ENCODE results near the gene ATG13.
A peak's percentile ranks its signal among the peaks of the same experiment; 100 is the strongest.
"Not testable (repeated sequence)": the region's sequence is repeated elsewhere in the genome, so short reads cannot be mapped to it uniquely, and the experiment has no call there.

Gene ATG13

DNA sequence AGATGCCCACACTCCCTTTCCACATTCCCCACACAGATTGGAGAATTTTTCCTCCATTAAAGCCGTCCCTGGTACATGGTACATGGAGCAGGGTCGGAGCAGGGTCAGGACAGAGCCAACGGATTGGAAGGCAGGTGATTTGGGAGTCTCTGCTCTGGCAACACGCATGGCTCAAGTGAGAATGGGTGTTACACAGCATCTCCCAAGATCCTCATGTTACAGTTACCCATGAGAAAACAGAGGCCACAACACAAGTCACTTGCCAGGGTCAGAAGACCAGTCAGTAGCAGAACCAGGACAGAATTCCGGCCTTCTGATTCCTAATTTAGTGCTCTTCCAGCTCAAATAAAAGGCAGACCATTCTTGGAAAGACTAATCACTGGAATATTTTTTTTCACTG is 94.0 kb downstream of the ATG13 start:
- H3K27ac ChIP-seq: peak overlapping the region; percentile 82
- ChIA-PET POLR2A (ENCODE audit: low non-redundant PET) (no interaction called here), CTCF (interaction anchor here (0.6 kb wide), 1 partner anchor 36 kb away, joined by 3 read pairs; no protein-coding TSS in a partner anchor)
- TF ChIP-seq, protein P1, sequence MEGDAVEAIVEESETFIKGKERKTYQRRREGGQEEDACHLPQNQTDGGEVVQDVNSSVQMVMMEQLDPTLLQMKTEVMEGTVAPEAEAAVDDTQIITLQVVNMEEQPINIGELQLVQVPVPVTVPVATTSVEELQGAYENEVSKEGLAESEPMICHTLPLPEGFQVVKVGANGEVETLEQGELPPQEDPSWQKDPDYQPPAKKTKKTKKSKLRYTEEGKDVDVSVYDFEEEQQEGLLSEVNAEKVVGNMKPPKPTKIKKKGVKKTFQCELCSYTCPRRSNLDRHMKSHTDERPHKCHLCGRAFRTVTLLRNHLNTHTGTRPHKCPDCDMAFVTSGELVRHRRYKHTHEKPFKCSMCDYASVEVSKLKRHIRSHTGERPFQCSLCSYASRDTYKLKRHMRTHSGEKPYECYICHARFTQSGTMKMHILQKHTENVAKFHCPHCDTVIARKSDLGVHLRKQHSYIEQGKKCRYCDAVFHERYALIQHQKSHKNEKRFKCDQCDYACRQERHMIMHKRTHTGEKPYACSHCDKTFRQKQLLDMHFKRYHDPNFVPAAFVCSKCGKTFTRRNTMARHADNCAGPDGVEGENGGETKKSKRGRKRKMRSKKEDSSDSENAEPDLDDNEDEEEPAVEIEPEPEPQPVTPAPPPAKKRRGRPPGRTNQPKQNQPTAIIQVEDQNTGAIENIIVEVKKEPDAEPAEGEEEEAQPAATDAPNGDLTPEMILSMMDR (conservative IDR thresholded peaks at IDR 0.05; ENCODE audit: low read depth): no peak
- no peak for DNase-seq (ENCODE audit: low spot score)

DNA sequence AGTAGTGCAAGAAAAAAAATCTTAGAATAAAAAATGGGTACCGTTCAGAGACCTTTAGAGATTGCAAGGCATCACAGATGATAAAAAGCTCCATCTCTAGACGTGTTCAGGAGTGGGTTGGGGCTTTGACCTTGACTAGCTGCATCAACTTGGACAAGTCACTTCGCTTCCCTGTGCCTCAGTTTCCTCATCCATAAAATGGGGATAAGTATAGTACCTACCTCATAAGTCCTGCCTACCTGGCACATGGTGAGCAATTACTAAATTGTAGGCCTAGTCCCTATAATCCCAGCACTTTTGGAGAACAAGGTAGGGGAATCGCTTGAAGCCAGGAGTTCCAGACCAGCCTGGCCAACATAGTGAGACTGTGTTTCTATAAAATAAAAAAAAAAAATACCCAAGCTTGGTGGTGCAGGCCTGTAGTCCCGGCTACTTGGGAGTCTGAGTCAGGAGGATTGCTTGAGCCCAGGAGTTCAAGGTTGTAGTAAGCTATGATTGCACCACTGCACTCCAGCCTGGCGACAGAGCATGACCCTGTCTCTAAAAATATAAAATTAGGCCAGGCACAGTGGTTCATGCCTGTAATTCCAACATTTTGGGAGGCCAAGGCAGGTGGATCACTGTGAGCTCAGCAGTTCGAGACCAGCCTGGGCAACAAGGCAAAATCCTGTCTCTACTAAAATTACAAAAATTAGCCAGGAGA is 95.7 kb downstream of the ATG13 start:
- TF ChIP-seq, protein P1 (conservative IDR thresholded peaks at IDR 0.05; ENCODE audit: low read depth): no peak
- no peak for DNase-seq (ENCODE audit: low spot score)
- H3K27ac ChIP-seq: peak overlapping the region; percentile 75; the same call in 1 of the 2 replicates
- ChIA-PET POLR2A (ENCODE audit: low non-redundant PET) (no interaction called here), CTCF (interaction anchor here (0.6 to 0.7 kb wide), 3 partner anchors 153 to 795 kb away, joined by 3 to 9 read pairs (median 3); no protein-coding TSS in a partner anchor)

DNA sequence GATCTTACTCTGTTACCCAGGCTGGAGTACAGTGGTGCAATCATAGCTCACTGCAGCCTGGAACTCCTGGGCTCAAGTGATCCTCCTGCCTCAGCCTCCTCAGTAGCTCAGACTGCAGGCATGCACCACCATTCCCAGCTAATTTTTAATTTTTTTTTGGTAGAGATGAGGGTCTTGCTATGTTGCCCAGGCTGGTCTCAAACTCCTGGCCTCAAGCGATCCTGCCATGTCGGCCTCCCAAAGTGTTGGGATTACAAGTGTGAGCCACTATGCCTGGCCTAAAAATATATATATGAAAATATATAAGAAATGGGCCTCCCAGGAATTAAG is 100.4 kb downstream of the ATG13 start:
- DNase-seq (ENCODE audit: low spot score); CTCF ChIA-PET; POLR2A ChIA-PET (ENCODE audit: low non-redundant PET): not testable (repeated sequence)
- H3K27ac ChIP-seq: peak overlapping the region; percentile 37

DNA sequence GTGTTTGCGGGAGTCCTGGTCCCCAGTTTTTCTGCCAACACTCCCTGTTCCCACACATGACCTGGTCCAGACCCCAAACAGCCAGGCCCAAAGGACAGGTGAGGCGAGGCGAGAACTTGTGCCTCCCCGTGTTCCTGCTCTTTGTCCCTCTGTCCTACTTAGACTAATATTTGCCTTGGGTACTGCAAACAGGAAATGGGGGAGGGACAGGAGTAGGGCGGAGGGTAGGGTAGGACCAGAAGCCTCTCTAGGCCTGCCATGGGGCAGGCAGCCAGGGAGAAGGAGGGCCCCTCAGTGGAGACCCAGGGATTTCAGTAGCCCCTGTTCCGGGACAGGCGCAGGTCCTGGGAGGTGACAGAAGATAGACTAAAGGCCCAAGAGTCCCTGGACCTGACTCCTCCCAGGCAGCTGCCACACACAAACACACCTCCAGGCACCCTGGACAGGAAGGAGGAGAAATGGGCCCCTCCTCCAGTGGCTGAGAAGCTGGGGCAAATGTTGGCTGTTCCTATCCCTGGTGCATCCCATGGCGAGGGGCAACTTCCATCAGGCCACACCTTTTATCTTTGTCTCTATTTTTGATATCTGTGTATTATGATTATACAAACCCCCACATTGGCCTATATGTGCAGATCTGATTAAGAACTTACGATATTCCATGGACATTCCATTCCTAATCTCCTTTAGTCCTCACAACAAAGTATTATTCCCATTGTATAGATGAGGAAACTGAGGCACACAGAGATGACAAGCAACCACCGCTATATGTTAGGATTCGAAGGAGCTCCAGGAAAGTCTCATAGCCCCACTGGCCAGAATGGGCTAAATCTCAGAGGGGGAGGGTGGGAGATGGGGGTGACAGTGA is 101.0 kb downstream of the ATG13 start:
- ChIA-PET CTCF (interaction anchor here (0.7 kb wide), 1 partner anchor 26 kb away, joined by 4 read pairs; no protein-coding TSS in a partner anchor), POLR2A (ENCODE audit: low non-redundant PET) (interaction anchor here (0.6 kb wide), 1 partner anchor 475 kb away, joined by 3 read pairs; no protein-coding TSS in a partner anchor)
- no peak for DNase-seq (ENCODE audit: low spot score)
- TF ChIP-seq, protein P1 (conservative IDR thresholded peaks at IDR 0.05; ENCODE audit: low read depth): no peak
- peak overlapping the region; percentile 37 for H3K27ac ChIP-seq

DNA sequence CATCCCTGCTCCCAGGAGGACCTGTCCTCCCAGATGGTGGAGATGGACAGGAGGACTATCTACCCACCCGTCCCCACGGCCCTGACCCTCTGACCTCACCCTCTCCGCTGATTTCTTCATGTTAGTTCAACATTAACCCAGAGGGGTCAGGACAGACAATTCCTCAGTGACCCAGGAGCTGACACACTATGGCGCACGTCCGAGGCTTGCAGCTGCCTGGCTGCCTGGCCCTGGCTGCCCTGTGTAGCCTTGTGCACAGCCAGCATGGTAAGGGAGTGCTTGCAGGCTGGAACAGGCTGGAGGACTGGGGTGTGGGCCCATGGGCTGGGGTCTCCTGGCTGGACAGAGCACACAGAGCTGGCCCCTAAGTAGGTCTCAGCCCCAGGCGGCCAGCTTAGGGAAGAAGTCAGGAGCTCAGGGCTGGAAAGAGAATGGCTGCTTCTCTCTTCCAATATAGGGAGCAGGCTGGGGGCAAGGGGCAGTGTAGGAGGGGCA is 101.7 kb downstream of the ATG13 start, which contains the start of gene F2:
Gene F2 (plus strand): TSS at position 166 of the 495 bp plus-strand sequence. CDS start 23 bp downstream, at position 189.
- CTCF ChIA-PET: interaction anchor here (0.7 kb wide), 1 partner anchor 25 kb away, joined by 4 read pairs; no protein-coding TSS in a partner anchor
- DNase-seq (ENCODE audit: low spot score): no peak
- H3K27ac ChIP-seq: peak within 1 kb of the TSS; percentile 37
- TF ChIP-seq, protein P1 (conservative IDR thresholded peaks at IDR 0.05; ENCODE audit: low read depth): no peak
- POLR2A ChIA-PET (ENCODE audit: low non-redundant PET): interaction anchor here (0.6 kb wide), 1 partner anchor 476 kb away, joined by 3 read pairs; no protein-coding TSS in a partner anchor

DNA sequence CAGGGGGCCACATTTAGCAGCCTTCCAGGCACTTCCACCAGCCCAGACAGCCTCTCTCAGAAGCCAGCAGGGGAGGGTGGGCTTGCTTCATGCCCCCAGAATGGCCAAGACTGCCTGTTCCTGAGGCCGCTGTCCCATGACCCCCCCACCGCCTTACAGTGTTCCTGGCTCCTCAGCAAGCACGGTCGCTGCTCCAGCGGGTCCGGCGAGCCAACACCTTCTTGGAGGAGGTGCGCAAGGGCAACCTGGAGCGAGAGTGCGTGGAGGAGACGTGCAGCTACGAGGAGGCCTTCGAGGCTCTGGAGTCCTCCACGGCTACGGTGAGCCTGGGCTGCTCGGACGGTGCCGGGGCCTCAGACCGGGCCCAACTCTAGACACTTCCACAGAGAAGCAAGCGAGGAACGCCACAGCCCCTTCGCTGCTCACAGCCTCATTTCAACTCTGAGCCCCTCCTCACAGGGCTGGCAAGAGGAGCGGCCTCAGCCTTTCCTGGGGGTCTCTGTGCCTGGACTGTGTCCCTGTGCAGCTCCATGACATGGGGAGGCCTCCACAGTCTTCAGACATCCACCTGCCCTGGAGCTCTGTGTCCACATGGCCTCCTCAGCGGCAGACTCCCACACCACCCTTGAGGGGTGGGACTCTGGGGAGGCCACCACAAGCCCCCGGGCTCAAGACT is 102.3 kb downstream of the ATG13 start:
- CTCF ChIA-PET: interaction anchor here (0.7 kb wide), 1 partner anchor 25 kb away, joined by 4 read pairs; no protein-coding TSS in a partner anchor
- TF ChIP-seq, protein P1 (conservative IDR thresholded peaks at IDR 0.05; ENCODE audit: low read depth): no peak
- POLR2A ChIA-PET (ENCODE audit: low non-redundant PET): interaction anchor here (0.6 kb wide), 1 partner anchor 476 kb away, joined by 3 read pairs; no protein-coding TSS in a partner anchor

More for the DNA sequence above, 102.3 kb downstream of the ATG13 start:
- no peak overlapping the region for H3K27ac ChIP-seq
- no peak for DNase-seq (ENCODE audit: low spot score)

All from RWPE1 (cell line).